ENCODE results near the gene TNS1. TPM values are rescaled to one million over a fixed set of nuclear protein-coding genes. Genes with fewer than 3 reads are reported as not detected.
A peak's percentile ranks its signal among the peaks of the same experiment; 100 is the strongest.

The TNS1 gene
- polyA plus RNA-seq, 1 experiment = 19.7 TPM

- Histone ChIP-seq H3K9me3 (ENCODE audit: control insufficient read depth, insufficient read depth, low read length) (no peaks in the 10 kb centered on the region; the same call in 1 of the 2 replicates), H3K27me3 (ENCODE audit: control insufficient read depth, insufficient read depth, low read length) (no peaks in the 10 kb centered on the region), H3K4me3 (ENCODE audit: low read depth, low read length) (no peak overlapping the region), H3K27ac (ENCODE audit: low read depth, low read length) (peak overlapping the region; percentile 94)
- POLR2A ChIA-PET = no interaction called here
- TF ChIP-seq, protein P1, sequence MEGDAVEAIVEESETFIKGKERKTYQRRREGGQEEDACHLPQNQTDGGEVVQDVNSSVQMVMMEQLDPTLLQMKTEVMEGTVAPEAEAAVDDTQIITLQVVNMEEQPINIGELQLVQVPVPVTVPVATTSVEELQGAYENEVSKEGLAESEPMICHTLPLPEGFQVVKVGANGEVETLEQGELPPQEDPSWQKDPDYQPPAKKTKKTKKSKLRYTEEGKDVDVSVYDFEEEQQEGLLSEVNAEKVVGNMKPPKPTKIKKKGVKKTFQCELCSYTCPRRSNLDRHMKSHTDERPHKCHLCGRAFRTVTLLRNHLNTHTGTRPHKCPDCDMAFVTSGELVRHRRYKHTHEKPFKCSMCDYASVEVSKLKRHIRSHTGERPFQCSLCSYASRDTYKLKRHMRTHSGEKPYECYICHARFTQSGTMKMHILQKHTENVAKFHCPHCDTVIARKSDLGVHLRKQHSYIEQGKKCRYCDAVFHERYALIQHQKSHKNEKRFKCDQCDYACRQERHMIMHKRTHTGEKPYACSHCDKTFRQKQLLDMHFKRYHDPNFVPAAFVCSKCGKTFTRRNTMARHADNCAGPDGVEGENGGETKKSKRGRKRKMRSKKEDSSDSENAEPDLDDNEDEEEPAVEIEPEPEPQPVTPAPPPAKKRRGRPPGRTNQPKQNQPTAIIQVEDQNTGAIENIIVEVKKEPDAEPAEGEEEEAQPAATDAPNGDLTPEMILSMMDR (IDR thresholded peaks at IDR 0.05; ENCODE audit: low read depth, low read length) = no peak
- CTCF ChIA-PET = no interaction called here
- DNase-seq (ENCODE audit: low read depth, low spot score) = no peak
Measured at GRCh38 chr2:217919204-217919603, 83.6 kb downstream of the TNS1 start.

GRCh38 chr2:217918308-217919024 lies 84.3 kb downstream of the TNS1 start:
- no peak for DNase-seq (ENCODE audit: low read depth, low spot score)
- ChIA-PET POLR2A (no interaction called here), CTCF (interaction anchor here (1.1 kb wide), 1 partner anchor 68 kb away, joined by 3 read pairs; no protein-coding TSS in a partner anchor)
- Histone ChIP-seq H3K27me3 (ENCODE audit: control insufficient read depth, insufficient read depth, low read length) (no peaks in the 10 kb centered on the region), H3K27ac (ENCODE audit: low read depth, low read length) (peak overlapping the region; percentile 94), H3K9me3 (ENCODE audit: control insufficient read depth, insufficient read depth, low read length) (no peaks in the 10 kb centered on the region; the same call in 1 of the 2 replicates), H3K4me3 (ENCODE audit: low read depth, low read length) (no peak overlapping the region)
- TF ChIP-seq, protein P1 (IDR thresholded peaks at IDR 0.05; ENCODE audit: low read depth, low read length) = peak; percentile 25; the same call in 1 of the 2 replicates

- ChIA-PET CTCF (interaction anchor here (0.7 to 1.9 kb wide), 5 partner anchors 16 to 131 kb away, joined by 3 to 4 read pairs (median 4); no protein-coding TSS in a partner anchor), POLR2A (no interaction called here)
- Histone ChIP-seq H3K4me3 (ENCODE audit: low read depth, low read length) (no peak overlapping the region), H3K27ac (ENCODE audit: low read depth, low read length) (no peak overlapping the region), H3K9me3 (ENCODE audit: control insufficient read depth, insufficient read depth, low read length) (no peaks in the 10 kb centered on the region), H3K27me3 (ENCODE audit: control insufficient read depth, insufficient read depth, low read length) (no peaks in the 10 kb centered on the region)
- DNase-seq (ENCODE audit: low read depth, low spot score) = no peak
- TF ChIP-seq, protein P1 (IDR thresholded peaks at IDR 0.05; ENCODE audit: low read depth, low read length) = no peak
Measured at GRCh38 chr2:217916504-217917254, 86.1 kb downstream of the TNS1 start.

GRCh38 chr2:217915706-217916105 lies 87.1 kb downstream of the TNS1 start:
- TF ChIP-seq, protein P1 (IDR thresholded peaks at IDR 0.05; ENCODE audit: low read depth, low read length) = no peak
- H3K4me3 ChIP-seq (ENCODE audit: low read depth, low read length) = no peak overlapping the region
- no peaks in the 10 kb centered on the region for H3K27me3 ChIP-seq (ENCODE audit: control insufficient read depth, insufficient read depth, low read length)
- H3K9me3 ChIP-seq (ENCODE audit: control insufficient read depth, insufficient read depth, low read length) = no peaks in the 10 kb centered on the region
- CTCF ChIA-PET = interaction anchor here (0.7 to 1.9 kb wide), 3 partner anchors 17 to 130 kb away, joined by 3 to 4 read pairs (median 4); no protein-coding TSS in a partner anchor
- peak overlapping the region; percentile 11 for H3K27ac ChIP-seq (ENCODE audit: low read depth, low read length)
- POLR2A ChIA-PET = no interaction called here
- DNase-seq (ENCODE audit: low read depth, low spot score) = no peak

- CTCF ChIA-PET = interaction anchor here (1.5 kb wide), 1 partner anchor 17 kb away, joined by 3 read pairs; no protein-coding TSS in a partner anchor
- H3K9me3 ChIP-seq (ENCODE audit: control insufficient read depth, insufficient read depth, low read length) = no peaks in the 10 kb centered on the region
Measured at GRCh38 chr2:217914878-217915277, 87.9 kb downstream of the TNS1 start.

More at GRCh38 chr2:217914878-217915277, 87.9 kb downstream of the TNS1 start:
- Histone ChIP-seq H3K4me3 (ENCODE audit: low read depth, low read length) (no peak overlapping the region), H3K27me3 (ENCODE audit: control insufficient read depth, insufficient read depth, low read length) (no peaks in the 10 kb centered on the region), H3K27ac (ENCODE audit: low read depth, low read length) (no peak overlapping the region)
- TF ChIP-seq, protein P1 (IDR thresholded peaks at IDR 0.05; ENCODE audit: low read depth, low read length) = no peak
- DNase-seq (ENCODE audit: low read depth, low spot score) = no peak
- POLR2A ChIA-PET = no interaction called here

Data from AG04450 (cell line).